GM06990 (cell line): ENCODE data around the gene MAGEB17.
"Not testable (repeated sequence)": the region's sequence is repeated elsewhere in the genome, so short reads cannot be mapped to it uniquely, and the experiment has no call there.

ENCODE experiments used
- DNase-seq: peaks from one replicate; pipeline ENCODE4 v3.0.0-alpha.2; 2011; ENCODE audit not compliant: insufficient read length; ENCODE audit errors: extremely low read depth
- H3K27me3 ChIP-seq: replicated peaks from 2 replicates; pipeline ENCODE4 v1.6.0; 2011; ENCODE audit warnings: low read length; ENCODE audit not compliant: control insufficient read depth, insufficient read depth
- H3K36me3 ChIP-seq: 2 replicates; pipeline ENCODE4 v1.5.1; 2011; ENCODE audit warnings: low read length; ENCODE audit not compliant: control insufficient read depth, insufficient read depth
- H3K4me3 ChIP-seq: replicated peaks from 2 replicates; pipeline ENCODE4 v1.5.1; 2011; ENCODE audit warnings: low read depth, mild to moderate bottlenecking, control low read depth, low read length
- CTCF ChIP-seq: IDR thresholded peaks from 2 replicates; pipeline ENCODE4 v1.5.1; 2011; ENCODE audit warnings: low read length, control low read depth, mild to moderate bottlenecking, inconsistent platforms; ENCODE audit not compliant: insufficient read depth, poor library complexity, severe bottlenecking

Gene MAGEB17

GRCh38 chrX:16145656-16146055 is 21.6 kb upstream of the MAGEB17 start:
- DNase-seq, result no peak
- no peaks in the 10 kb centered on the region for H3K27me3 ChIP-seq
- H3K4me3 ChIP-seq, result no peak overlapping the region
- H3K36me3 ChIP-seq, result no peaks in the 10 kb centered on the region
- no peak for TF ChIP-seq CTCF

GRCh38 chrX:16148896-16149295 is 18.4 kb upstream of the MAGEB17 start:
- no peaks in the 10 kb centered on the region for H3K27me3 ChIP-seq
- TF ChIP-seq CTCF, result no peak
- H3K36me3 ChIP-seq, result no peaks in the 10 kb centered on the region
- DNase-seq, result no peak
- H3K4me3 ChIP-seq, result no peak overlapping the region

GRCh38 chrX:16155581-16156096 is 11.6 kb upstream of the MAGEB17 start:
- Histone ChIP-seq H3K27me3 (no peaks in the 10 kb centered on the region), H3K4me3 (no peak overlapping the region), H3K36me3 (no peaks in the 10 kb centered on the region)
- DNase-seq, result no peak
- TF ChIP-seq CTCF, result no peak

GRCh38 chrX:16156692-16157331 is 10.5 kb upstream of the MAGEB17 start:
- H3K36me3 ChIP-seq, result no peaks in the 10 kb centered on the region
- no peak for DNase-seq
- H3K27me3 ChIP-seq, result no peaks in the 10 kb centered on the region
- no peak for TF ChIP-seq CTCF
- no peak overlapping the region for H3K4me3 ChIP-seq

GRCh38 chrX:16160729-16161128 is 6.6 kb upstream of the MAGEB17 start:
- Histone ChIP-seq H3K4me3 (no peak overlapping the region), H3K27me3 (no peaks in the 10 kb centered on the region), H3K36me3 (no peaks in the 10 kb centered on the region)
- no peak for TF ChIP-seq CTCF
- no peak for DNase-seq

- H3K27me3 ChIP-seq, H3K36me3 ChIP-seq, DNase-seq, H3K4me3 ChIP-seq: not testable (repeated sequence)
Measured at GRCh38 chrX:16161173-16161572, 6.1 kb upstream of the MAGEB17 start.
